HG02973 (cell line): ENCODE data around the gene MAP3K19.
"Not testable (repeated sequence)": the region's sequence is repeated elsewhere in the genome, so short reads cannot be mapped to it uniquely, and the experiment has no call there.

Source experiments
- ATAC-seq: cut with Tn5 transposase; IDR thresholded peaks from one replicate; pipeline ENCODE4 v1.9.1; 2021; ENCODE audit warnings: moderate library complexity; ENCODE audit not compliant: unreplicated experiment

The MAP3K19 gene

GRCh38 chr2:135052042-135052876, 5.0 kb upstream of the MAP3K19 start, which contains the start of gene RAB3GAP1:
Gene RAB3GAP1 (plus strand): TSS chr2:135052292. CDS start chr2:135052308, 16 bp downstream.
- ATAC-seq = peak; percentile 79

DNA sequence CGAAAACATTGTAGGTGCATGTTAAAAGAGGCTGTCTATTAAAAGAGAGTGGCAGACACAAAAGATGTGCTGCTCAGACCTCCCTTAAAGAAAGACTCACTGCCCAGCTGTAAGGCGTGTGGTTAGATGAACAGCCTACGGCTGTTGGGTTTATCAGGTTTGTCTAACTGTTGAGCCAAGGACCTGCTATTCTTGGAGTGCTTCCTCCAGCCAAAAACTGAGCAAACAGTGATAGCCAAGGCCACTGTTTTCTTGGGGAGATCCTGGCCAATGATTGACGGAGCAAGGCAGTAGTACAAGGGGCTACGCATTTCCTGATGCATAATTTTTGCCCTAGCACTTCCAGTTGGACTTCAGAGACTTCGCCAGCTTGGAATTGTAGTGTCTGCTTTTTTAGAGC, 3.4 kb upstream of the MAP3K19 start:
- no peak for ATAC-seq

DNA sequence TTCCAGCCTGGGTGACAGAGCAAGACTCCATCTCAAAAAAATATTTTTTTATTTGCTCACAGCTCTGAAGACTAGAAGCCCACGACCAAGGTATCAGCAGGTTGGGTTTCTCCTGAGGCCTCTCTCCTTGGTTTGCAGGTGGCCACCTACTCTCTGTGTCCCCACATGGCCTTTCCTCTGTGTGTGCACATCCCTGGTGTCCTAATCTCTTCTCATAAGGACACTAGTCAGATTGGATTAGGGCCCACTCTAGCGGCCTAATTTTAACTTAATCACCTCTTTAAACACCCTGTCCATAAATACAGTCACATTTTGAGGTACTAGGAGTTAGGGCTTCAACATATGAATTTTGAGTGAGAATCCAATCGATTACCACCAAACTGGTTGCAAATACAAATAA, 2.9 kb upstream of the MAP3K19 start:
- ATAC-seq = no peak

DNA sequence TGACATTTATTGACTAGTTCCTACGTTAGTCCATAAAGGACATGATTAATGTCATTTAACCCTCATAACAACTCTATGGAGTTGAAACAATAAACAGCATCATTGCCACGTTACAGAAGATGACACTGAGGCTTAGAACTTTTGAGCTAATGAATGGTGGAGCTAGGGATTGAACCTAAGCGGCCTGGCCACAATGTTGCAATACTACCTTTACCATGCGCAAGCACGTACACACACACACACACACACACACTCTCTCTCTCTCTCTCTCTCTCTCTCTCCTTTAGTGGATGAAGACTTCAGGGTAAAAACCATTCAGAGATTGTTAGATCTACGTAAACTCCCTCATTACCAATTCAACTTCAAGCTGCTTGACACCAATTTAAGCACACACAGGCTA, 875 bp upstream of the MAP3K19 start:
- ATAC-seq = no peak

- ATAC-seq = no peak
Measured at GRCh38 chr2:135043345-135043744, 3.9 kb downstream of the MAP3K19 start.

GRCh38 chr2:135037831-135038230, 9.4 kb downstream of the MAP3K19 start:
- ATAC-seq = no peak

DNA sequence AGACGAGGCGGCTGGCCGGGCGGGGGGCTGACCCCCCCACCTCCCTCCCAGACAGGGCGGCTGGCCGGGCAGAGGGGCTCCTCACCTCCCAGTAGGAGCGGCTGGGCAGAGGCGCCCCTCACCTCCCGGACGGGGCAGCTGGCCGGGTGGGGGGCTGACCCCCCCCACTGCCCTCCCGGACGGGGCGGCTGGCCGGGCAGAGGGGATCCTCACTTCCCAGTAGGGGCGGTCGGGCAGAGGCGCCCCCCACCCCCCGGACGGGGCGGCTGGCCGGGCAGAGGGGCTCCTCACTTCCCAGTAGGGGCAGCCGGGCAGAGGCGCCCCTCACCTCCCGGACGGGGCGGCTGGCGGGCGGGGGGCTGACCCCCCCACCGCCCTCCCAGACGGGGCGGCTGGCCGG, 14.0 kb downstream of the MAP3K19 start:
- ATAC-seq = not testable (repeated sequence)

- no peak for ATAC-seq
Measured at GRCh38 chr2:135030826-135031225, 16.4 kb downstream of the MAP3K19 start.

DNA sequence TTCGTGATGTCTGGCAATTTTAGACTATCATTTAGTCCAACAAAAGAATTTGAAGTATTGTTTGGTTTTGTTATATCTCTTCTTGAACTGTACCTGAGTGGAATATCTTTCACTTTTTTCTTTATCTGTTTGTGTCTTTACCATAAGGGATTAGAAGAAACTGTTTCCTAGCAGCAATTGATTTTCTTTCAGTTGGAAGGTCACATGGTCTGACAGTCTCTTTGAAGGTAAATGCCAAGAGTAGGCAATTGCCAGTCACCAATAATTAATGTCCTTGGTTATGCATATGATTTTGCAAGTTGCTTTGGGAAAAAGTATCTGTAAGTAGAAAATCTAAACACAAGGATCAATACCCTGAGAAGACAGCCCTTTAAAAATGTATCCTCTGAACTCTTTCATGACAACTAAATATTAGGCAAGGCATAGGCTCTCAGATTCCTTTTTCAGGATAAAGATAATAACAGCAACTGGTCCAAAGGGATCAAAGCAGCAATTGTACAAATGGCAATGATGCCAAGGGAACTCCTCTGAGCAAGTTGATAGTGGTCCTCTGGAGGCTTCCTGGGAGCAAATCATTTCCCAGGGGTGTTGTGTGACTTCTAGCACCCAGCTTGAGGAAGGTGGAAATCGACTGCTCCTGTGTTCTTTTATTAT, 17.6 kb downstream of the MAP3K19 start:
- no peak for ATAC-seq

DNA sequence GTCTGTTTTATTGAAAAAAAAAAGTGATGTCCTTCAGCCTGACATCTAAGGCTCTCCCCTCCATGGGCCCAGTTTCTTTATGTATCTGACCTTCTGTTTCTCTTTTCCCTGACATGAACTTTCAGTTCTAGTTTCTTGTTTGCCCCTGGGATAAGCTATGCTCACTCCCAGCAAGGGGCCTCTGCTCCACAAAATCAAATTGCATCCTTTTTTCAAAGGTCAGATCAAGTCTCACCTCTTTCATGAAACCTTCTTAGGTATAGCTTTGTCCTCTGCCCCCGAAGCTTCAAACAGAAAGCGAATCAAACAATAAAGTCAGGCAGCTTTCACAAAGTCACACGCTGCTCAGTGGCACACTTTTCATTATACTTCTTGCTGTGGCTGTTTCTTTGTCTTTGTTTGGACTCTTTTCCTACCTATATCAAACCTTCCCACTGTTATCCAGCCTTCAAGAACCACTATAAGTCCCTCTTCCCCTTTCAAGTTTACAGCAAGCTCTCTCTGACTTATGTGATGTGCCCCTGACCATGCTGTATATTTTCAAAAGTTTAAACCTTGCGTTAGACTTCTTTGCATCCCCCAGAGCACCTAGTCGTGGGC, 23.3 kb downstream of the MAP3K19 start:
- no peak for ATAC-seq

- no peak for ATAC-seq
Measured at GRCh38 chr2:135022952-135023880, 24.0 kb downstream of the MAP3K19 start.

DNA sequence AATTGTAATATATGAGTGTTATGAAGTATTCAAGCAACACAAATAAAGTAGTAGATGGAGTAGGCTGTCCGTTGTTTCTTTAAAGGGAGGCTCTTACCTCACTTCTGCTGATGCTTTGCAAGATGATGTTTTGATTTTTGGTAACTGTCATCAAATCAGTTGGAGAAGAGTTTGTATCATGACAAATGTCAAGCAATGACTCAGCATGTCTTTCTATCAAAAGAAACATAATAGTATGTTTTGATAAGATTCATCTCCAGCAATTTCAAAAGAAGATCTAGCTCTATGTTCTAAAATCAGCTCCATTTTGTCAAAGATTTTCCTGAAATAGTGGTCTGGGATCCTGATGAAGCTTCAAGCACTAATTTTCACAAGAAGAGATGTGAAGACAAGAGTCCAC, 25.6 kb downstream of the MAP3K19 start:
- no peak for ATAC-seq

DNA sequence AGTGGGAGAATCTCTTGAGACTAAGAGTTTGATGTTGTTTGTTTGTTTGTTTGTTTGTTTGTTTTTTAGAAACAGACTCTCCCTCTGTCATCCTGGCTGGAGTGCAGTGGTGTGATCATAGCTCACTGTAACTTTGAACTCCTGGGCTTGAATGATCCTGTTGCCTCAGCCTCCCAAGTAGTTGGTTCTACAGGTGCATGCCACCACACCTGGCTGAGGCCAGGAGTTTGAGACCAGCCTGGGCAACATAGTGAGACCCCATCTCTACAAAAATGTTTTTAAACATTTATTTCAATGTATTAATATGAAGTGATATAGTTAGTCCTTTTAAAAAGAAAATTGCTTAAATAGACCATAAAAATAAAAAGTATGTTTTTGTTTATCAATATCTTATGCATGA, 35.6 kb downstream of the MAP3K19 start:
- no peak for ATAC-seq

DNA sequence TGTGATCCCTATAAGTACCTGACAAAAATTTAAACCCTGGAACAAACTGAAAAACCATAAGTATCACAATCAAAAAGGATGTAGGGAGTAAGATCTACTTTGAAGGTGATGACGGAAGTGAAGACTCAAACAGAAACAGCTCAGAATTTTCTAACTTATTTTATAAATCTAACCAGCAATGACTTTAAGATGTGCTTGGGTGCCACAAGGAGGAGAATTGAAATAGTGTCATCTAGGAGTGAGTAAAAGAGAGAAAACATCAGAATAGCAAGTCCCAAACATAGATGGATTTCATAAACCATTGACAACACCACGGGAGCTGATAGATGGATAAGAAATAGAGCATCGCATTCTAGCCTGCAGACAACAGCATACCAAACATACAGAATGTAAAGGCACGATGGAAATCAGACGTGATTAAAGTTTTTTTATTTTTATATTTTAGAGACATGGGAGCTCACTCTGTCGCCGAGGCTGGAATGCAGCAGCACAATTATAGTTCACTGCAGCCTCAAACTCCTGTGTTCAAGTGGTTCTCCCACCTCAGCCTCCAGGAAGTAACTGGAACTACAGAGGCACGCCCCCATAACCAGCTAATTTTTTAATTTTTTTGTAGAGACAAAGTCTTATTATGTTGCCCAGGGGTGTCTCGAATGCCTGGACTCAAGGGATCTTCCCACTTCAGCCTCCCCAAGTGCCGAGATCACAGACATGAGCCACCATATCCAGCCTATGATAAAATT, 36.9 kb downstream of the MAP3K19 start:
- no peak for ATAC-seq

DNA sequence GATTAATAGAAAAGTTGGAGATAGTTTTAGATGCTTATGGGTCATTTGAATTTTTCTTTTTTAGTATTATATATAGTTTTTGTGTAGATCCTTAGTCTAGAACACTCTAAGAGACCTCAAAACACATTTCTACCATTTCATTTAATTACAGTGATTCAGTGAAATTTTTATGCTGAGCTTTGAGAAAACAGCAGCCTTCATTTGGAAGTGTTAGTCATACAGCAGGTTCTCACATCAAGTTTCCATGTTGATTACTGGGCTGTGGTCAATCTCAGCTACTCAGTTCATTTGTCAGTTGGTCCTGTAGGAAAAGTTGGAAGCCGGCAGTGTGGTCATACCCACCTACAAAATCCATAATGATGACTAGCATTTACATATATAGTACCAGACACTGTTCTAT, 37.9 kb downstream of the MAP3K19 start:
- ATAC-seq = no peak

- ATAC-seq = no peak
Measured at GRCh38 chr2:135005753-135006152, 41.5 kb downstream of the MAP3K19 start.

GRCh38 chr2:135004005-135004746, 43.1 kb downstream of the MAP3K19 start:
- peak; percentile 92 for ATAC-seq

- ATAC-seq = no peak
Measured at GRCh38 chr2:135002836-135003235, 44.4 kb downstream of the MAP3K19 start.

DNA sequence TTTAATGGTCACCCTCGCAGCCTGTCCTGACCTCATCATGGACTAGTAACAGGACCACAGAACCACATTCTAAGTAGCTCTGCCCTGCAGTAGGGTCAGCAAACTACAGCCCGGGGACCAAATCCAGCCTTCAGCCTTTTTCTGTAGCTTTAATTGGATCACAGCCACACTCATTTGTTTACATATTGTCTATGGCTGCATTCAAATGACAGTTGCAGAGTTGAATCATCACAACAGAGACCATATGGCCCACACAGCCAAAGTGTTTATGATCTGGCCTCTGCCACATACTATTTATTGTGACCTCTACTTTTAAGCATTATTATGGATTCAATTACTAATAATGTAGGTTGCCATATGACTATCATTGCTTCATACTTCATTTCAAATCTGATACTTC, 47.7 kb downstream of the MAP3K19 start:
- no peak for ATAC-seq
